ENCODE measurements around the gene PTER. TPM values are rescaled to one million over a fixed set of nuclear protein-coding genes. Genes with fewer than 3 reads are reported as not detected.

Gene PTER, protein sequence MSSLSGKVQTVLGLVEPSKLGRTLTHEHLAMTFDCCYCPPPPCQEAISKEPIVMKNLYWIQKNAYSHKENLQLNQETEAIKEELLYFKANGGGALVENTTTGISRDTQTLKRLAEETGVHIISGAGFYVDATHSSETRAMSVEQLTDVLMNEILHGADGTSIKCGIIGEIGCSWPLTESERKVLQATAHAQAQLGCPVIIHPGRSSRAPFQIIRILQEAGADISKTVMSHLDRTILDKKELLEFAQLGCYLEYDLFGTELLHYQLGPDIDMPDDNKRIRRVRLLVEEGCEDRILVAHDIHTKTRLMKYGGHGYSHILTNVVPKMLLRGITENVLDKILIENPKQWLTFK
- 11.0 to 17.7 TPM (median 13.4 TPM) in 5 replicates for total RNA-seq (2022; extraction: Qiagen RNA extraction)

DNA sequence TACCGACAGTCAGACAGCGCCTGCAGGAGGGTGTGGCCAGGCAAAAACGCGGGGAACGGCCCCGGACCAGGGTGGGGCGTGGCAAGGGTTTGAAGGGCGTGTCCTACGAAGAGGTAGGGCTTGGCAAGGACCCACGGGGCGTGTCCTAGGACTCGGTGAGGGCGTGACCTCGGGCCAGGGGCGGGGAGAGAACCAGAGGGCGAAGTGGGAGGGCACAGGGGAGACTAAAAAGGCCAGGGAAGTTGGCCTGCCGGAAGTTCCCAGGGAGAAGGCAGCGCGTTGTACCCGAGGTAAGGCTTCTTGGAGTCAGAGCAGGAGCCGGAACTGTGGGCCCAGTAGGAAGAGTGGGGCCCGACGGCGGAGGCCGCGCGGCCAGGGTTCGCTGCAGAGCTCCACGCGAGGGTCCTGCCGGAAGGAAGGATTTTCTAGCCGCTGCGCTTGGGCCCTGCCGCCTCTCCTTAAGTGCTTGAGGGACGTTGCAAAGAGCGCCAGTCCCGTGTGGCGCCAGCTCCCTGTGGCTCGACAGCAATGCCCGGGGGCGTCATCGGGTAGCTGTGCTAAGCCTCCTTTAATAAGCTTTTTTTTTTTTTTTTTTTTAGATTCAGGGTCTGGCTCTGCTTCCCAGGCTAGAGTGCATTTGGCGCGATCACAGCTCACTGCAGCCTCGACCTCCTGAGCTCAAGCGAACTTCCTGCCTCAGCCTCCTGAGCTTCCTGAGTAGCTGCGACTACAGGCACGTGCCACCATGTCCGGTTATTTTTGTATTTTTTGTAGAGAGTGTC lies at the start of gene PTER:
Gene PTER (plus strand): TSS at position 253 of the 782 bp plus-strand sequence. CDS start 47,375 bp downstream, outside the sequence.

DNA sequence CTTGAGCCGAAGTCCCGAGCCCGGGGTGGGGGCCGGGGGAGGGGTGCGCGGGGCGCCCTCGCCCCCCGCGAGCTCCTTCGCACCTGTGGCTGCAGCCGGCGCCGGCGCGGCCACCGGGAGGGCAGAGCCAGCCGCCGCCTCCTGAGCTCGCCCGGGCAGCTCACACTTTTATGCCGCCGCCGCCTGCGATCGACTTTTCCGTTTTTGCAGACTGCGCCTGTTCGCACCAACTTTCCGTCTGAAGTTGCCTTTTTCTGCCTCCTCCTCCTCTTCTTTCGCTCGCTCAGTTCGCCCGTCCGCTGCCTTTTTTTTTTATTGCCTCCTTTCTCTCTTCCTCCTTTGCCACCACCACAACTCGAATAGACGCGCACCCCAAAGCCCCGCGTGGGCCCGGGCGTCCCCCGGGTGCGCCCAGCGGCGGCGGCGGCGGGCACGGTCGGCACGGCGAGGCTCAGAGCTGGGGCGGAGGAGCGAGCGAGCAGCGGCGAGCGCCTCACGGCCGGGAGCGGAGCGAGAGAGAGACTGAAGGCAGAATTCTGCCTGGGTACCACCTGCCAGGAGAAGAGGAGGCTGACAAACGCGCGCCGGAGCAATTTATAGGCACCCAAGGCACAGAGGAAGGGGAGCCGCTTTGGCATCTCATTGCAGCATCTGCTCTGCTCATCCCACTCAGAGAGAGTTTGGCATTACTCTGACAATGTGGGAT lies 84.7 kb downstream of the PTER start, which contains the start of gene C1QL3:
Gene C1QL3 (minus strand): TSS at position 569 of the 706 bp plus-strand sequence. CDS start 814 bp downstream, outside the sequence.

Other genes with a start within 250 kb of the PTER start
- 0.02 TPM in 1 of 5 replicates, not detected in the others for gene C1QL3, start 84.9 kb downstream of the PTER start, total RNA-seq (2022; extraction: Qiagen RNA extraction)